Measurements from ENCODE around the gene NKD1. TPM values are rescaled to one million over a fixed set of nuclear protein-coding genes. Genes with fewer than 3 reads are reported as not detected.
A peak's percentile ranks its signal among the peaks of the same experiment; 100 is the strongest.

NKD1 gene
- total and polyA plus RNA-seq, 12 donors = 0.67 to 8.9 (median 3.5) TPM

GRCh38 chr16:50591209-50591608 lies 43.0 kb downstream of the NKD1 start:
- no peaks in the 10 kb centered on the region for H3K27me3 ChIP-seq
- DNase-seq = no peak
- no peak for TF ChIP-seq CTCF (IDR thresholded peaks at IDR 0.05)
- TF ChIP-seq POLR2A (IDR thresholded peaks at IDR 0.05) = no peak
- no peaks in the 10 kb centered on the region for H3K9me3 ChIP-seq (replicated peaks in 1 of 3)
- H3K4me1 ChIP-seq (replicated peaks in 1 of 2) = peaks cover 4 to 16% of the 10 kb centered on the region in 2 donors
- H3K4me3 ChIP-seq = no peak overlapping the region
- H3K27ac ChIP-seq = peak overlapping the region in 3 of 5 donors; percentile 51 to 72 (median 60)
- 71 to 88% (median 82%) methylated on average over 6 of the region's 6 CpGs for WGBS, 4 donors
- no peaks in the 10 kb centered on the region for H3K36me3 ChIP-seq (replicated peaks in 1 of 2)
- intact Hi-C loops (cut with DNase I) = no loop called here

DNA sequence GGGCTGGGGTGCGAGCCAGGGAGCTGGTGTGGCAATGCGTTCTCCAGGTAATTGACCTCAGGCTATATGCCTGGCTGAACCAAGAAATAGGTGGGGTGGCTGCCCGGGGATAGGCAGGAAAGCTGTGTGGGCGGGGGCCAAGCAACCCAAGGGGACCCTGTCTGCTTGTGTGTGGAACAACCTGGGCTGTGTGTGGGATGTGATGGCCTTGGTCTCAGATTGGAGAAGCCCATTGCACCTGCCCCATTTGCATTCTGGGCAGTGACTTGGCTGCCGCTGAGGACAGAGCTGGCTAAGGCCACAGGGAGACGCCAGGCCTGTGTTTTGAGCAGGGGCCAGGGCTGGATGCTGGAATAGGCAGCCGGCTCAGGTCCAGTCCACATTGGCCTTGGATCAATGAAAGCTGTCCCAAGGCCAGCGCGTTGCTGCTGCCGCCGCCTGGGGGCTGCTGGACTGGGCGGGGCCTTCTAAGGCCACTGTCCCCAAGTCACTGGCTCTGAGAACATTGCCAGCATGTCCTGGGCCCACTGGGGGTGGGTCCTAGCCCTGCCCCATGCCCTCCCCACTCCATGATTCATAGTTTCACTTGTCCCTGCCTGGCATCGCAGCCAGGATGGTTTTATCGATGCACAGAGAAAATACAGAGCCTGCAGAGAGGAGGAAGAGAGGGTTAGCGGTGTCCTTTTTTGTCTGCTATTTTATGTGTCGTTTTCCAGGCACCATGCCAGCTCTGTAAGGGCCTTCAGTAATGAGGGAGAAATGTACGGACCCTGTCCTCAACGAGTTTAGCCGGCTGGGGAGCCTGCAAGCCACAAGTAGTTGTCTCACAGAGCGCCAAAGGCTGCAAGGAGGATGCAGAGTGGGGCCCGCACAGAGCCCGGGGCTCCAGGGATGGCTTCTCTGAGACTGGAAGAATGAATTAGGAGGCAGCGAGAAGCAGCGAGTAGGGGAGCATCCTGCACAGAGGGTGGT lies 43.9 kb downstream of the NKD1 start:
- peak overlapping the region in 3 of 5 donors; percentile 60 to 72 (median 67) for H3K27ac ChIP-seq
- TF ChIP-seq CTCF (IDR thresholded peaks at IDR 0.05) (peak in 5 of 6 experiments; percentile 19 to 43 (median 43)), POLR2A (IDR thresholded peaks at IDR 0.05) (peak in 1 of 2 donors; percentile 62)
- peak; percentile 93 to 97 (median 96) for DNase-seq

DNA sequence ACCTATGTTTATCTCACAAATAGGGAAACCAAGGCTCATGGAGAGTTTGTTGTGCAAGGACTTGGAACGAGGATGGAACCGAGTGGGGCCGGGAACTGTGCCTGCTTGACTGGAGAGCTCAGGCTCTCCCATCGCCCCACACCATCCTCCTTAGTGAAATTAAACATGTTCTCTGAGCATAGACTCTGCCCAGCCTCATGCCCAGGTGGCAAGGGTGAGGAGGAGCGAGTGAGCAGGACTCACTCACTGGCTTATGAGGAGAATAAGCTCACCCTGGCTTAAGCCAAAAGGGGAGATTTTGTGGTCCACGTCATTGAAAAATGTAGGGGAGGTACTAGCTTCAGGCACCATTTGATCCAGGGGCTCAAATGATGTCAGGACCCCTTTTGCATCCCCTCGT lies 44.8 kb downstream of the NKD1 start:
- Histone ChIP-seq H3K4me3 (no peak overlapping the region), H3K27me3 (no peaks in the 10 kb centered on the region), H3K27ac (peak overlapping the region in 2 of 5 donors; percentile 67 to 72), H3K4me1 (replicated peaks in 1 of 2) (peaks cover 4 to 16% of the 10 kb centered on the region in 2 donors), H3K9me3 (replicated peaks in 1 of 3) (no peaks in the 10 kb centered on the region), H3K36me3 (replicated peaks in 1 of 2) (no peaks in the 10 kb centered on the region)
- TF ChIP-seq CTCF (IDR thresholded peaks at IDR 0.05) = no peak
- no peak for TF ChIP-seq POLR2A (IDR thresholded peaks at IDR 0.05)
- intact Hi-C loops (cut with DNase I) = no loop called here
- DNase-seq = no peak
- WGBS, 4 donors = 70 to 75% (median 73%) methylated on average over 7 of the region's 7 CpGs

More for the DNA sequence above, 43.9 kb downstream of the NKD1 start:
- H3K4me3 ChIP-seq = no peak overlapping the region
- H3K36me3 ChIP-seq (replicated peaks in 1 of 2) = no peaks in the 10 kb centered on the region
- no peaks in the 10 kb centered on the region for H3K27me3 ChIP-seq
- intact Hi-C loops (cut with DNase I) = no loop called here
- 19 to 36% (median 28%) methylated on average over 16 to 24 of the region's 24 CpGs for WGBS, 4 donors
- H3K4me1 ChIP-seq (replicated peaks in 1 of 2) = peaks cover 4 to 16% of the 10 kb centered on the region in 2 donors
- H3K9me3 ChIP-seq (replicated peaks in 1 of 3) = no peaks in the 10 kb centered on the region

DNA sequence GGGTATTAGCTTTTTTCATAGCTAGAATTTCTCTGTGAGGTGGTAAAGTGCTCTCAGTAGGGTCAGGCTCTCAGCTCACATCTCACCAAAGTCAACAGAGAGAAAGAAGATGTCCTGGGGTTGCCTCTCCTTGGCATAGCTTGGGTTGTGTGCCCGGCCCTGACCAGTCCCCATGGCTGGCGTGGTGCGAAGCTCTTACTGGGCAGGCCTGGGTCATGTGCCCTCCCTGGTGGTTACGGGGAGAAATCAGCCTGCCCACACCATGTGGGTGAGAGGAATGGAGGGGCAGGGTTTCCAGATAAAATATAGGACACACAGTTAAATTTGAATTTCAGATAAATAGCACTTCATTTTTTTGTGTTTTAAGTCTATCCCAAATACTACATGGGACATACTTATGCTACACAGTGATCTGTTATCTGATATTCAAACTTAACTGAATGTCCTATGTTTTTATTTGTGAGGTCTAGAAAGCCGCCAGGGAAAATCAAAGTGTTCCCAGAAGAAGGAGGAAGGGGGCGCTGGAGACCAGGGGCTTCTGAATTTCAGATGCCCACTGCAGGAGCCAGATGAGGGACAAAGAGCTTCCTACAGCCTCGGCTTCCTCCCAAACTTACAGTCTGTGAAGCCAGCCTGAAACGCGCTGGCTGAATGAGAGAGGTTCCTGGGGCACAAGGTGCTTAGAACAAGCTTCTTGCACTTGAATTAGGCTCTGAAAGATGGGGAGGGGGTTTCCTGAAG lies 45.4 kb downstream of the NKD1 start:
- Histone ChIP-seq H3K4me1 (replicated peaks in 1 of 2) (peaks cover 4 to 16% of the 10 kb centered on the region in 2 donors), H3K4me3 (no peak overlapping the region), H3K27ac (peak overlapping the region in 1 of 5 donors; percentile 24), H3K9me3 (replicated peaks in 1 of 3) (no peaks in the 10 kb centered on the region), H3K27me3 (no peaks in the 10 kb centered on the region), H3K36me3 (replicated peaks in 1 of 2) (no peaks in the 10 kb centered on the region)
- intact Hi-C loops (cut with DNase I) = no loop called here
- no peak for TF ChIP-seq POLR2A (IDR thresholded peaks at IDR 0.05)
- no peak for TF ChIP-seq CTCF (IDR thresholded peaks at IDR 0.05)
- no peak for DNase-seq
- WGBS, 4 donors = 85 to 94% (median 89%) methylated on average over 8 to 9 of the region's 9 CpGs

All from adrenal gland (tissue), 12 donors.